Lower leg skin (tissue), 4 donors: ENCODE measurements around the gene ZBTB20. TPM values are rescaled to one million over a fixed set of nuclear protein-coding genes. Genes with fewer than 3 reads are reported as not detected.

Source experiments
- DNase-seq, 2 donors: peaks; one replicate each; pipeline ENCODE4 v3.0.0-alpha.2; 2019; ENCODE audit warnings: low spot score in 2 of 2
- H3K4me3 ChIP-seq: fragments of 200-600 bp; sonication (generic); 2 replicates; pipeline ENCODE4 v1.5.1; 2017; ENCODE audit warnings: mild to moderate bottlenecking, low read depth; ENCODE audit not compliant: poor library complexity, severe bottlenecking
- CTCF ChIP-seq, 3 donors: fragments of 450-650 bp; IDR thresholded peaks; one replicate each; pipeline ENCODE4 v1.5.1; 2016; ENCODE audit warnings: antibody characterized with exemption in 3 of 3, mild to moderate bottlenecking in 3 of 3, moderate library complexity in 2 of 3
- POLR2A ChIP-seq, 2 donors: fragments of 450-650 bp; IDR thresholded peaks; one replicate each; pipeline ENCODE4 v1.6.1; 2016 to 2017; ENCODE audit warnings: antibody characterized with exemption in 2 of 2, mild to moderate bottlenecking in 1 of 2, moderate library complexity in 1 of 2
- WGBS, 2 donors: methylation state at CpG; one replicate each; pipeline ENCODE4 v1.1.5; 2018; 5-methylcytosine and 5-hydroxymethylcytosine counted together
- intact Hi-C: fragments of 100-400 bp; cut with DNase I; formaldehyde crosslinking; loops from one replicate; pipeline ENCODE4 v1.15.0; 2023; ENCODE audit warnings: low total_unique reads
- total RNA-seq, 4 donors: library from RNA; depleted of rRNA; stranded (reverse); fragments of >200 nt; gene quantifications; one replicate each; pipeline ENCODE4 v1.1.0, GENCODE V29; 2016

The ZBTB20 gene
- total RNA-seq, 4 donors from 2014 or later: 22.5 to 41.9 (median 33.1) TPM

GRCh38 chr3:114706591-114707232 is 440.4 kb downstream of the ZBTB20 start:
- TF ChIP-seq POLR2A (IDR thresholded peaks at IDR 0.05): no peak
- TF ChIP-seq CTCF (IDR thresholded peaks at IDR 0.05): no peak
- DNase-seq: no peak

GRCh38 chr3:114700637-114701234 is 446.4 kb downstream of the ZBTB20 start:
- no peak overlapping the region for H3K4me3 ChIP-seq
- 72 to 80% methylated on average over 1 of the region's 1 CpG for WGBS, 2 donors
- intact Hi-C loops: no loop called here
- TF ChIP-seq POLR2A (IDR thresholded peaks at IDR 0.05) (no peak), CTCF (IDR thresholded peaks at IDR 0.05) (no peak)
- DNase-seq: no peak

More at GRCh38 chr3:114706591-114707232, 440.4 kb downstream of the ZBTB20 start:
- intact Hi-C loops: no loop called here
- no peak overlapping the region for H3K4me3 ChIP-seq
- 66 to 69% methylated on average over 3 of the region's 3 CpGs for WGBS, 2 donors

GRCh38 chr3:114698146-114699105 is 448.7 kb downstream of the ZBTB20 start:
- H3K4me3 ChIP-seq: no peak overlapping the region
- WGBS, 2 donors: 76 to 88% methylated on average over 5 of the region's 5 CpGs
- no peak for DNase-seq
- no peak for TF ChIP-seq CTCF (IDR thresholded peaks at IDR 0.05)
- TF ChIP-seq POLR2A (IDR thresholded peaks at IDR 0.05): no peak
- intact Hi-C loops: no loop called here

DNA sequence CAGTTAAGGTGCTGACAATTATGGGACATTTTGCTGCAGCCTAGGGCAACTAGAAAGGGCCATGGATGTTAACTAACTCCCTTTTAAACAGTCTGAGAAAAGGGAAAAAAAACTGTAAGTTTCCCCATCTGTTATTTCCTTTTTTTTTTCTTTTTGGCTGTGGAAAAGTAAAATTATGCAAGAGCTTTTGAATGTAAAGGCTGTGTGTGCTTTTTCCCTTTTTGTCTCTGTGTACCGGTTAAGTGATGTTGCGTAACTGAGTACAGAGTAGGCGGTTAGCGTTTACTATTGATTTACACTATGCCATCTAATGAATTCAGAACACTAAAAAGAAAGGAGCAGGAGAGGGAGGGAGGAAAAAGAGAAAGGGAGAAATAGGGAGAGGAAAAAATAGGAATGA is 449.7 kb downstream of the ZBTB20 start:
- WGBS, 2 donors: 59 to 71% methylated on average over 4 of the region's 4 CpGs
- no peak for TF ChIP-seq POLR2A (IDR thresholded peaks at IDR 0.05)
- TF ChIP-seq CTCF (IDR thresholded peaks at IDR 0.05): no peak
- no peak for DNase-seq
- no peak overlapping the region for H3K4me3 ChIP-seq
- intact Hi-C loops: no loop called here

DNA sequence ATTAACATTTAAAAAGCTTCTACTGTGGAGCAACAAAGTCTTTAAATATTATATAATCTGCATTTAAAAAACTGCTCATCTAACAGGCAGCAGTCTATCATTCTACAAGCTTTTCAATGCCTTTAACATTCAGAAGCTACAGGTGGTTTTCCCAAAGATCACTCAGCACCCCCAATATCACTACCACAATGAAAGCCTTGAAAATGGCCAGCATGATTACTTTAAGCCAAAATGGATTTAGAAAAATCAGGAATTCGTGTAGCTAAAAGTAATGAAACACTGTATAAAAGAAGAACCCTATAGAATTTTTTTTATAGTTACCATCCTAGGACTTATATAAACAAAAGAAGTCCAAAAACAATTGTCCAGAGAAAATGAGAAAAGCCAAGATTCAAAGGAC is 452.8 kb downstream of the ZBTB20 start:
- no peak overlapping the region for H3K4me3 ChIP-seq
- intact Hi-C loops: no loop called here
- WGBS, 2 donors: 98 to 100% methylated on average over 1 of the region's 1 CpG
- TF ChIP-seq POLR2A (IDR thresholded peaks at IDR 0.05) (no peak), CTCF (IDR thresholded peaks at IDR 0.05) (no peak)
- no peak for DNase-seq
